GM21825 (cell line): ENCODE measurements around the gene SCART1.

Source experiments
- ATAC-seq: cut with Tn5 transposase; IDR thresholded peaks from one replicate; pipeline ENCODE4 v1.9.1; 2021; ENCODE audit warnings: mild to moderate bottlenecking, moderate library complexity; ENCODE audit not compliant: unreplicated experiment

SCART1 gene

DNA sequence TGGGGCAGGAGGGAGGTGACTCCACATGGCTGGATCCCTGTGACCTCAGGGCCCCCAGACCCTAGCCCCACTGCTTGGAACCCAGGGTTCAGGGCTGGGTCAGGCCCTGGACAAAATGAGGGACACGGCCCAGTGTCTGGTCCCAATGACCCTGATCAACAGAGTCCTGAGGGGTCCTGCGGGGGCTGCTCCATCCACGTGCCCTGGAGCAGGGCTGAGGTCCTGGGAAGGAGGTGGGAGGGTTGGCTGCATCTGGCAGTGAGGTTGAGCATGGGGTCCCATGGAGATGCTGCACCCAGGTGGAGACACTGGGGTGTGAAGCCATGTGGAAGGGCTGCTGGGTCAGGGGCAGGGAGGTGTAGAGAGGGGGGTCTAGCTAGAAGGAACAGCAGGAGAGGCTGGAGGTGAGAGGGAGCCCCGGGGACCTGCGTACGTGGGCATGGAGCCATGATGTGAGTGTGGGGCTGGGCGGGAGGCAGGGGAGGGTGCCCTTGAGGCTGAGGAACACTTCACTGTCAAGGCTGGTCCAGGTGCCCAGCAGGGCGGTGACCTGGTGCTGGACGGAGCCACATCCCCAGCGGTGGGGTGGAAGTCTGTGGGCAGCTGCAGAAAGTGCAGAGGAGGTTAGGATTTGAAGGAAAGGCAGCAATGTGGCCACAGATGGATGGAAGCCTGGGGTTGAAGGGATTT is 604 bp downstream of the SCART1 start:
- no peak for ATAC-seq

GRCh38 chr10:133455196-133455595 is 1.5 kb downstream of the SCART1 start:
- no peak for ATAC-seq

- no peak for ATAC-seq
Measured at GRCh38 chr10:133455611-133456031, 1.9 kb downstream of the SCART1 start.

DNA sequence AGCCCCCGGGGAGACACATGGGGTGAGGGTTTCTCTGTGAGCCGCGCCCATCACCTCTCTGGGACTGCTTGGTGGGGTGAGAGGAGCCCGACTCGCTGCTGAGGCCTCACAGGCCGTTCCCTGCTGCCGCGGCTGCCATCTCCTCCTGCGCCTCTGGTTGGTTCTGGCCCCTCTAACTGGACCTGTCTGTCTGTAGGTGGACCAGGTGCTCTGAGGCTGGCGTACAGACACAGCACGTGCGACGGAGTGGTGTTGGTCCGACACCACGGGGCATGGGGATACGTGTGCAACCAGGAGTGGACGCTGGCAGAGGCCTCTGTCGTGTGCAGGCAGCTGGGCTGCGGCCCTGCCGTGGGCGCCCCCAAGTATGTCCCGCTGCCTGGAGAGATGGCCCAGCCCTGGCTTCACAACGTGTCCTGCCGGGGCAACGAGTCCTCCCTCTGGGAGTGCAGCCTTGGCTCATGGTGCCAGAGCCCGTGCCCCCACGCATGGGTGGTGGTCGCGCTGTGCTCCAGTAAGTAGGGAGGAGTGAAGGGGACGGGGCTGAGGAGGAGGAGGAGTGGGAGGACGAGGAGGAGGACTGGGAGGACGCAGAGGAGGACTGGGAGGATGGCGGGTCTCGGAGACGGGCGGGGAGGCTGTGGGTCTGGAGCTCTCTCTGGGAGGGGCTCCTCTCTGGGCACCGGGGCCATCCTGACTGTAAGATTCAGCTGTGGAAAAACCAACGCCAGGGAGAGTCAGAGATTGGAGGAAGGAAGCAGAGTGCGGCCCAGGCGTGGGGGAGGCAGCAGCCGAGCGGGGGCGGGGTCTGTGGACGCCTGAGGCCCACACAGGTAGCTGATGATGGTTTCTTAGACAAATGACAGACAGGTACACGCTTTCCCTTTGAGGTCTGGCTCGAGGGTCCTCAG is 2.6 kb downstream of the SCART1 start:
- no peak for ATAC-seq

DNA sequence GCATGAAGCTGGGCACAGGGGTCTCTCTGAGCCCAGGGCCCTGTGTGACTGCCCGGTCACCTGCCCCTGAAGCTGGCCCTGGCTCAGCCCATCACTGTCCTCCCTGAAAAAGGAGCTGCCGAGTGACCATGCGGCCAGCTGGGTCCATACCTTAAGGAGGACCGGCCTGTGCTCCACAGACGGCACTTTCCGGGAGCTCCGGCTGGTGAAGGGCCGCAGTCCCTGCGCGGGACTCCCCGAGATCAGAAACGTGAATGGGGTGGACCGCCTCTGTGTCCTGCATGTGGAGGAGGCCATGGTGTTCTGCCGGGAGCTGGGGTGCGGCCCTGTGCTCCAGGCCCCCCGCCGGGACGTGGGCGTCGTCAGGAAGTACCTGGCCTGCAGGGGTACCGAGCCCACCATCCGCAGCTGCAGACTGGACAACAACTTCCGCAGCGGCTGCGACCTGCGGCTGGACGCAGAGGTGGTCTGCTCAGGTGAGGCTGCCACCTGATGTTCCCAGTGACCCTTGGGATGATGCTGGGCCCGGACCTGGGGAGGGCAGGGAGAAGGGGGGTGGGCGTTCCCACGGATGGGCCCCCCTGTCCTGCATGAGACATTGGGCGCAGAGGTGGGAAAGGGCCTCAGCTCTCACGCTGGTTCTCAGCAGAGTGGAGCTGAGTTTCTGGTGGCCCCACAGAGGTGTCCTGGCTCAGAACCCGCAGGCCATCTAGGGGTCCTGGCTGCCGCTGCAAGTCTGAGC is 3.5 kb downstream of the SCART1 start:
- ATAC-seq: no peak

- ATAC-seq: no peak
Measured at GRCh38 chr10:133458021-133458709, 4.4 kb downstream of the SCART1 start.

- ATAC-seq: no peak
Measured at GRCh38 chr10:133458710-133459453, 5.1 kb downstream of the SCART1 start.

- no peak for ATAC-seq
Measured at GRCh38 chr10:133459454-133460207, 5.9 kb downstream of the SCART1 start.

DNA sequence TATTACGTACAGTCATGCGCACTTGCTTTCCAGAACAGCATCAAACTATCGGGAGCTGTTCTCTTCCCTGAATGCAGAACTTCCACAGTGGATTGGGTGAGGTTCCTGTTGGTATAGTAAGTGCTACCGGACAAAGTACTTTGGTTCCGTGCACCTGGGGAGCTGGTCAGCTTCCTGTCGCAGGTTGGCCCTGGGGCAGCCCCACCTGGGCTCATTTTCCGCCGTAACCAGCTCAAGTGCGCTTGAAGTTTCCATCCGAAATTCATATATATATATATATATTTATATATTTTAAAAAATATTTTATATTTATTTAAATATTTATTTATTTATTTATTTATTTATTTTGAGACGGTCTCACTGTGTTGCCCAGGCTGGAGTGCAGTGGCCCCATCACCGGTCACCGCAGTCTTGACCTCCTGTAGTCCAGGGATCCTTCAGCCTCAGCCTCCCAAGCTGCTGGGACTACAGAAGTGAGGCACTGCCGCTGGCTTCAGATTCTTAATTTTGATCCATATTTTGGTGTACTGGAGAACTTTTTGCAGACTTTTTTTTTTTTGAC is 6.5 kb downstream of the SCART1 start:
- ATAC-seq: no peak

DNA sequence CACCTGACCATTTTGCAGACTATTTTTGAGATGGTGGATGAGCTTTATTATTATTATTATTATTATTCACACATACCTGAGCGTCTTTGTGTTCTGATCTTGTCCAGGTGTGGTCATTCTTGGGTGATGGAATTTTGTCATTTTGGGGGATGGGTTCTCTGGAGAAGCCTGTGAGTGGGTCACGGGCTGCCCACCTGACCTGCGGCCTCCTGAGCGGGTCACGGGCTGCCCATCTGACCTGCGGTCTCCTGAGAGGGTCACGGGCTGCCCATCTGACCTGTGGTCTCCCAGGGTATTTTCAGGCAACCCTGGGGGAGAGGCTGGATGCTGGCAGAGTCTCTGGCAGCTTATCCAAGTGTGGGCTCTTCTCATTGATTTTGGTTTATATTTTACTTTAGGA is 7.3 kb downstream of the SCART1 start:
- no peak for ATAC-seq

GRCh38 chr10:133461841-133462240 is 8.1 kb downstream of the SCART1 start:
- ATAC-seq: no peak

DNA sequence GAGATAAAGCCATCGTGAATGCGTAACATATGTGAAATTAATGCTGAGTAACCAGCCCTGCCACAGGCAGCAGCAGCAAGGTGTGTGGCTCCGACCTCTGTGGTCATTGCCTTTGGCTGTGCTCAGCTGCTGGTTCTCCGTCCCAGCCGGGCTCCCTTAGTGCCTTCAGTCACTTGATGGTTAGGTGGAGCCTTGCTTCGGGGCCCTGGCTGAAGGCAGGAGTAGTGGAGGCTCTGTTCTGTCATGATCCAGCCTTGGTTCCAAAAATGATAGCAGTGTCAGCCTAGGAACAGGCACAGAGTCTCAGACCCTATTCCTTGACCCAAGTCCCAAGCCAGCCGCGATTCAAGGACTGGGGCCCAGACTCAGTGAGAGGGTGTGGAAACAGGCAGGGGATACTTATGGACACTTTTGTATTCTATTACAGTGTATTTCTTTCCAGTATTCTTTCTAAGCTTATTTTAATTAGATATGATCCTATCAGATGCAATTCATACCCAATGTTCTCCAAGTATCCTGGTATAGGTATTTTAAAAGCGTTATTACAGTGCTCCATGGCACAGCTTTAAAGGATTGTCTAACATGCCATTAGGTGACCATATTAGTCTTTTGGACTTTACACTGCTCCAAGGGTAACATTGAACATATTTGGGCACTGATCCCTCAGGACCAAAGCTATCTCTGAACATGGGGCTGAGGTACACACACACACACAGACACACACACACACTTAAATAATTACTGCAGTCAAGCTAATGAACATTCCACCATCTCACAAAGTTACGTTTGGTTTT is 9.0 kb downstream of the SCART1 start:
- ATAC-seq: no peak

DNA sequence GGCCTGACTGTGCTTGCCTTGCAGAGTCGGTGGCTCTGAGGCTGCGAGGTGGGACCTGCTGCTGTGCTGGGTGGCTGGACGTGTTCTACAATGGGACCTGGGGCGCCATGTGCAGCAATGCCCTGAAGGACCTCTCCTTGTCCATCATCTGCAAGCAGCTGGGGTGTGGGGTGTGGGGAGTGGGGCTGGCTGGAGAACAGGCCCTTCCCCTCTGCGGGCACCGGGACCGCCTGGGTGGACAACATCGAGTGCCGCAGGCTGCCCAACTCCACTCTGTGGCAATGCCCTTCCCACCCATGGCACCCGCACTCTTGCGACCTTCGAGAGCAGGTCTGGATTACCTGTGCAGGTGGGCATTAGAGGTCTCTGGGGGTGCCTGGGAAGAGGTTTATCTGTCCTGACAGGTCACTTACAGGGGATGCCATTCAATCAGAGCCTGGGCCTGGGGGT is 10.9 kb downstream of the SCART1 start:
- no peak for ATAC-seq

GRCh38 chr10:133465191-133465949 is 11.6 kb downstream of the SCART1 start:
- ATAC-seq: no peak

DNA sequence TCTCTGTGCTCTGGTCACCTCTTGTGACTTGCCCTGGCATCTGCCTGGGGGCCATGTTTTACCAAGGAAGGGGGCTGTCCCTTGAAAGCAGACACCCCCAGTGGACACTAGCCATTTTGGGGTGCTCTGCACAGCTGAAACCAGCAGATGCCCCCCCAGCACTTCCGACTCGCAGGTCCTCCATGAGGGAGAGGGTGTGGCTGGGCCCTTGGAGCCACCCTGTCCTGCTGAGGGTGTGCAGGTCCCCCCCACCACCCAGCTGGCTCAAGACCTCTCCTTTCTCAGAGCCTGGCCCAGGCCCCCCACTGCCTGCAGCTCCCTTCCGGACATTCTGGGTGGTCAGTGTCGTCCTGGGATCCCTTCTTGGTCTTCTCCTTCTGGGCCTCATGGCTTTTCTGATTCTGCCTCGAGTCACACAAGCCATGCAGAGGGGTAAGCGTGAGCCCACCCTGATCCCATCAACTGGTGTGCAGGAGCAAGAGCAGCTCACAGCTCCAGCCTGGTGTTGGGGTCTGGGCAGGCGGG is 12.3 kb downstream of the SCART1 start:
- no peak for ATAC-seq

GRCh38 chr10:133466683-133467275 is 13.0 kb downstream of the SCART1 start:
- ATAC-seq: no peak
